A673 (cell line): ENCODE measurements around the gene DPYD. TPM values are rescaled to one million over a fixed set of nuclear protein-coding genes. Genes with fewer than 3 reads are reported as not detected.

ENCODE experiments used
- BruUV-seq: library from RNA; stranded (reverse); fragments of 400-500 nt; replicated peaks from 2 replicates; lab custom pipeline; 2021; lab: Mats Ljungman, UMichigan
- CTCF ChIA-PET: fragments of 300-600 bp; sonication (Branson Sonifier 250); formaldehyde crosslinking; loops from one replicate; lab custom pipeline; 2022; ENCODE audit warnings: antibody characterized with exemption; lab: Charles Lee
- POLR2A ChIA-PET: fragments of 300-600 bp; sonication (Branson Sonifier 250); formaldehyde crosslinking; loops from one replicate; lab custom pipeline; 2022; ENCODE audit warnings: antibody characterized with exemption; ENCODE audit not compliant: low non-redundant PET; lab: Charles Lee
- DNase-seq: peaks from one replicate; pipeline ENCODE4 v3.0.0-alpha.2; 2015; ENCODE audit warnings: low spot score
- H3K27ac ChIP-seq: fragments of 200-600 bp; sonication (generic); 2 replicates; pipeline ENCODE4 v1.5.1; 2016; ENCODE audit warnings: mixed run types, low read depth, mild to moderate bottlenecking, mixed read lengths, antibody characterized with exemption, low read length; ENCODE audit not compliant: poor library complexity, severe bottlenecking
- H3K27me3 ChIP-seq: fragments of 200-600 bp; sonication (generic); replicated peaks from 2 replicates; pipeline ENCODE4 v1.6.1; 2017; ENCODE audit warnings: mixed run types, low read depth, mild to moderate bottlenecking, mixed read lengths, antibody characterized with exemption, low read length; ENCODE audit not compliant: insufficient read depth, poor library complexity
- H3K36me3 ChIP-seq: fragments of 200-600 bp; sonication (generic); 2 replicates; pipeline ENCODE4 v1.6.1; 2016; ENCODE audit warnings: mixed run types, mild to moderate bottlenecking, mixed read lengths, antibody characterized with exemption, low read length; ENCODE audit not compliant: insufficient read depth, poor library complexity, severe bottlenecking
- H3K4me1 ChIP-seq: fragments of 200-600 bp; sonication (generic); 2 replicates; pipeline ENCODE4 v1.6.1; 2017; ENCODE audit warnings: mixed run types, mild to moderate bottlenecking, mixed read lengths, antibody characterized with exemption, low read length; ENCODE audit not compliant: insufficient read depth, poor library complexity, severe bottlenecking
- H3K4me3 ChIP-seq: fragments of 200-600 bp; sonication (generic); 2 replicates; pipeline ENCODE4 v1.5.1; 2016; ENCODE audit warnings: low read depth, mixed run types, mild to moderate bottlenecking, mixed read lengths, low read length; ENCODE audit not compliant: poor library complexity, severe bottlenecking
- H3K9me3 ChIP-seq: fragments of 200-600 bp; sonication (generic); 2 replicates; pipeline ENCODE4 v1.6.1; 2016; ENCODE audit warnings: mixed run types, low read depth, mild to moderate bottlenecking, mixed read lengths, antibody characterized with exemption, low read length; ENCODE audit not compliant: poor library complexity, severe bottlenecking
- EZH2 ChIP-seq: fragments of 200-600 bp; sonication (generic); IDR thresholded peaks from 2 replicates; pipeline ENCODE4 v1.6.1; 2017; ENCODE audit warnings: borderline replicate concordance, low read depth, mild to moderate bottlenecking, mixed read lengths, antibody characterized with exemption, low read length; ENCODE audit not compliant: poor library complexity, severe bottlenecking
- intact Hi-C: fragments of 100-400 bp; cut with micrococcal nuclease; formaldehyde crosslinking; loops from one replicate; pipeline ENCODE4 v1.10.0; 2022; ENCODE audit not compliant: unreplicated experiment
- total RNA-seq: library from RNA; stranded (reverse); gene quantifications from 2 replicates; pipeline ENCODE4 v1.2.3, GENCODE V29; 2021
- TF ChIP-seq, protein P1 (sequence below): fragments of 300-800, 200-600 bp; sonication (generic); conservative IDR thresholded peaks from 2 replicates; pipeline ENCODE4 v1.5.1; 2017; ENCODE audit warnings: low read depth, mild to moderate bottlenecking, antibody characterized with exemption, low read length, moderate library complexity, mixed read lengths

The DPYD gene
- total RNA-seq, 1 experiment from 2014 or later: 13.4 TPM

DNA sequence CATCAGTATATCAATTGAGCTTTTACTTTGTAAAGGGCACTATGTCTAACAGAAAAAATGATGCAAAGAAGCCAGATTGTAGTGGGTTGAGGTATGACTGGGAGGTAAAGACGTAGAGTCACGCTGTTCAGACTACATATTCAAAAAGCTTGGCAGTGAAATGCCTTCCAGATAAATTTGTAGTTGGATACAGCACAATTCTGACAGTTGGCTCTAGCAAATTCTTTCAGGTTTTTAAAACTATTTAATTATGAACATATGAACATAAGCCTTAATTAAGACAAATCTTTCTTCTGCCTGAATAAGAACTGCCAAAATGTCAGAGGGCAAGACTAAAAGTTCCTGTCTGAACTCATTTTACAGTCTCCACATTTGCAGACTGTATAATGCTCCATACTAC is 118.8 kb downstream of the DPYD start:
- H3K27ac ChIP-seq: no peak overlapping the region
- intact Hi-C loops: no loop called here
- POLR2A ChIA-PET: no interaction called here
- no peak for DNase-seq
- H3K4me1 ChIP-seq: peaks cover 4% of the 10 kb centered on the region
- peaks cover 59% of the 10 kb centered on the region for H3K27me3 ChIP-seq
- TF ChIP-seq, protein P1, sequence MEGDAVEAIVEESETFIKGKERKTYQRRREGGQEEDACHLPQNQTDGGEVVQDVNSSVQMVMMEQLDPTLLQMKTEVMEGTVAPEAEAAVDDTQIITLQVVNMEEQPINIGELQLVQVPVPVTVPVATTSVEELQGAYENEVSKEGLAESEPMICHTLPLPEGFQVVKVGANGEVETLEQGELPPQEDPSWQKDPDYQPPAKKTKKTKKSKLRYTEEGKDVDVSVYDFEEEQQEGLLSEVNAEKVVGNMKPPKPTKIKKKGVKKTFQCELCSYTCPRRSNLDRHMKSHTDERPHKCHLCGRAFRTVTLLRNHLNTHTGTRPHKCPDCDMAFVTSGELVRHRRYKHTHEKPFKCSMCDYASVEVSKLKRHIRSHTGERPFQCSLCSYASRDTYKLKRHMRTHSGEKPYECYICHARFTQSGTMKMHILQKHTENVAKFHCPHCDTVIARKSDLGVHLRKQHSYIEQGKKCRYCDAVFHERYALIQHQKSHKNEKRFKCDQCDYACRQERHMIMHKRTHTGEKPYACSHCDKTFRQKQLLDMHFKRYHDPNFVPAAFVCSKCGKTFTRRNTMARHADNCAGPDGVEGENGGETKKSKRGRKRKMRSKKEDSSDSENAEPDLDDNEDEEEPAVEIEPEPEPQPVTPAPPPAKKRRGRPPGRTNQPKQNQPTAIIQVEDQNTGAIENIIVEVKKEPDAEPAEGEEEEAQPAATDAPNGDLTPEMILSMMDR: no peak
- no peak for TF ChIP-seq EZH2
- no peaks in the 10 kb centered on the region for H3K9me3 ChIP-seq
- no peaks in the 10 kb centered on the region for H3K36me3 ChIP-seq
- CTCF ChIA-PET: no interaction called here
- BruUV-seq: no TSS peak
- no peak overlapping the region for H3K4me3 ChIP-seq

DNA sequence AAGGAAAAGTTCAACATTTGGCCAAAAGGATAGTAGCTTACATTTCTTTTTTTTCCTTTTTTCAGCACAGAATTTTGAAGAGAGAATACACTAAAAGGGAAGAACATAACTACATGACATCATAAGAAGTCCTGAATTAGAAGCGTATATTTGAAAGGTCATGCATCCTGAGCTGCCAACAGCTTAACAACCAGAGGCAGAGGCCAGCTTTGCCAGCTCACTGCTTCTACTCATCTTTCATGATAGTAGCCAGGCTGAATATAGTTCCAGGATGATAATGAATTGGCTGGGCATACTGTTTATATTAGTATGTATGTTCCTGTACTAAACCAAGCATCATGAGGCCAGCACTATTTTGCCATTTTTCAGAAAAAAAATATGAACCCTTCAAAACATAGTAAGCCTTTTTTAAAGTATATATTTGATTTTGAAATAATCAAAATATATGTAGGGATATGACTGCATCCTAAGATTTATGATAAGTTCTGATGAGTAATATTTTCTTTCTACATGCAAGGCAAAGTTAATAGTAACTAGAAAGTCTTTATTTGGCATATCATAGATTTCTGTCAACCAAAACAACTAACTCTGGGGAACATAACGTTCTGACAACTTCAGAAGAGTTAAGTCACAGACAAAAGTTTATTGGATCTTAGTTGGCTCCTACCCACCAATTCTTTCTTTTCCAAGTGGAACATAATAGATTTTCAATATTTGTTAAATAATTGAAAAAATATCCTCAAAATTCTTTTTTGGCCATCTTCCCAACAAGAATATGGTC is 123.2 kb downstream of the DPYD start:
- no peaks in the 10 kb centered on the region for H3K36me3 ChIP-seq
- H3K4me3 ChIP-seq: no peak overlapping the region
- POLR2A ChIA-PET: no interaction called here
- CTCF ChIA-PET: no interaction called here
- no peak overlapping the region for H3K27ac ChIP-seq
- no peak for TF ChIP-seq EZH2
- TF ChIP-seq, protein P1: no peak
- no peak for DNase-seq
- peaks cover 4% of the 10 kb centered on the region for H3K4me1 ChIP-seq
- peaks cover 26% of the 10 kb centered on the region for H3K27me3 ChIP-seq
- intact Hi-C loops: no loop called here
- H3K9me3 ChIP-seq: no peaks in the 10 kb centered on the region
- no TSS peak for BruUV-seq

DNA sequence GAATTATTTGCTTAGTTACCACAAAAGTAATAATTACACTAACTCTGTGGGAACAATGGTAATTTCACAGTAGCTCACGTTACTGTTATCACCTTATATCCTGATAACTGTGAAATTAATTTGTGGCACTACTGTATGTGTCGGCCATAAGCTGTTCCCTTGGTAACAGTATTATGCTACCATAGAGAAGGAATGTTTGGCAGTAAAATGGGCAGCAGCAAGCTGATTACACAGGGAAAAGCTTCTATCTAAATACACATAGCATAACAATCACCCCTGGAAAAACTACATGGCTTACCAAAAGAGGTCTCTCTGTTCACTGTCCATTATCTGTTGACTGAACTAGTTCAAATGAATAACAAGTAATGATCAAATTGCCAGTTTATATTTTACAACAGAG is 124.1 kb downstream of the DPYD start:
- H3K36me3 ChIP-seq: no peaks in the 10 kb centered on the region
- peak; percentile 12 for DNase-seq
- no peak overlapping the region for H3K4me3 ChIP-seq
- H3K4me1 ChIP-seq: no peaks in the 10 kb centered on the region
- H3K9me3 ChIP-seq: no peaks in the 10 kb centered on the region
- CTCF ChIA-PET: no interaction called here
- no peak for TF ChIP-seq EZH2
- TF ChIP-seq, protein P1: no peak
- peaks cover 20% of the 10 kb centered on the region for H3K27me3 ChIP-seq
- BruUV-seq: no TSS peak
- no peak overlapping the region for H3K27ac ChIP-seq
- intact Hi-C loops: no loop called here
- POLR2A ChIA-PET: no interaction called here
